SH-SY5Y (cell line): ENCODE measurements around the gene WDR7.

Experiments used
- GATA2 ChIP-seq: IDR thresholded peaks from 2 replicates; pipeline ENCODE4 v1.6.1; 2011; ENCODE audit warnings: mild to moderate bottlenecking, low read depth, low read length
- GATA3 ChIP-seq: IDR thresholded peaks from 2 replicates; pipeline ENCODE4 v1.6.1; 2011; ENCODE audit warnings: low read depth, mild to moderate bottlenecking, low read length, moderate library complexity

- TF ChIP-seq GATA2 = no peak
- no peak for TF ChIP-seq GATA3
These were observed 90.5 kb downstream of the WDR7 start for GRCh38 chr18:56741685-56742084.
